Sigmoid colon (tissue), 3 donors: ENCODE measurements around the gene NDUFB8.

Experiments used
- CTCF ChIP-seq, 4 experiments: fragments of 450-650 bp in 3 of 4; fragments of 200-600 bp in 1 of 4; IDR thresholded peaks; one replicate each; pipeline ENCODE4 v1.5.1; 2016 to 2019; ENCODE audit warnings: antibody characterized with exemption in 4 of 4, mild to moderate bottlenecking in 3 of 4, moderate library complexity in 2 of 4
- POLR2A ChIP-seq, 2 donors: fragments of 450-650 bp; IDR thresholded peaks; one replicate each; pipeline ENCODE4 v1.6.1; 2016; ENCODE audit warnings: antibody characterized with exemption in 2 of 2, mild to moderate bottlenecking in 2 of 2, moderate library complexity in 2 of 2

- TF ChIP-seq POLR2A (IDR thresholded peaks at IDR 0.05), result no peak
- no peak for TF ChIP-seq CTCF (IDR thresholded peaks at IDR 0.05)
Observed at GRCh38 chr10:100505164-100505563, 24.5 kb downstream of the NDUFB8 start.
